T1000 (cell line): Measurements from ENCODE around the gene SLC20A1.
A peak's percentile ranks its signal among the peaks of the same experiment; 100 is the strongest.
"Not testable (repeated sequence)": the region's sequence is repeated elsewhere in the genome, so short reads cannot be mapped to it uniquely, and the experiment has no call there.

Experiments used
- DNase-seq: peaks from one replicate; lab custom pipeline; 2025; ENCODE audit warnings: mixed read lengths; lab: John Stamatoyannopoulos, UW

Gene SLC20A1

GRCh38 chr2:112683550-112684414 lies 38.0 kb downstream of the SLC20A1 start:
- no peak for DNase-seq

DNA sequence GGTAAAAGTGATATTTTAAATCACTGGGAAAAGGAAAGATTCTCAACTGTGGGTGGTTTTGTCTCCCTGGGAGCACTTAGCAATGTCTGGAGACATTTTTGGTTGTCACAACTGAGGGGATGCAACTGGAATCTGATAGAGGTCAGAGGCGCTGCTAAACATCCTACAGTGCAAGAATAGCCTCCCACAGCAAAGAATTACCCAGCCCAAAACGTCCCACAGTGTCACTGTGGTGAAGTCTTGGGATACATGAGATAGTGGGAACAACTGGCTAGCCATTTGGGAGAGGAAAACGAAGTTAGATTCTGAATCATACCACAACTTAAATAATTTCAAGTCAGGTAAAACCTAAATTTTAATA lies 38.7 kb downstream of the SLC20A1 start:
- no peak for DNase-seq

DNA sequence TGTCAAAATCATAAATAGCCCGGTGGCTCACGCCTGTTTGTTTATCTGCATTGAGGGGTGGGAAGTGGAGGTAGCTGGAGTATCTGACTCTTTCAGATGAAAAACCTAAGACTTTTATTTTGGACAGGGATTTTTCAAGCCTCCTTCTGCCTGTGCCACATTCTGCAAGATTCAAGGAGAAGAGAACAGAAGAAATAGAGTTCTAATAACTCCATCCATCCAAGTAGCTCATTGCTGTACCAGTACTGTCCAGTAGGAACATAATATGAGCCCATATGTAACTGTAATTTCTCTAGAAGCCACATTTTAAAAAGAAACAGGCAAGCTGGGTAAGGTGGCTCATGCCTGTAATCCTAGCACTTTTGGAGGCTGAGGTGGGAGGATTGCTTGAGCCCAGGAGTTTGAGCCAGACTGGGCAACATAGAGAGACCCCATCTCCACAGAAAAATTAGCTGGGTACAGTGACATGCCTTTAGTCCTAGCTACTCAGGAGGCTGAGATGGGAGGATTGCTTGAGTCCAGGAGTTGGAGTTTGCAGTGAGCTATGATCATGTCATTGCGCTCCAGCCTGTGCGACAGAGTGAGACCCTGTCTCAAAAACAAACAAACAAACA lies 39.6 kb downstream of the SLC20A1 start:
- no peak for DNase-seq

GRCh38 chr2:112686348-112687217 lies 40.8 kb downstream of the SLC20A1 start:
- no peak for DNase-seq

- DNase-seq: no peak
Measured at GRCh38 chr2:112687522-112687921, 41.8 kb downstream of the SLC20A1 start.

- no peak for DNase-seq
Measured at GRCh38 chr2:112688086-112688880, 42.5 kb downstream of the SLC20A1 start.

DNA sequence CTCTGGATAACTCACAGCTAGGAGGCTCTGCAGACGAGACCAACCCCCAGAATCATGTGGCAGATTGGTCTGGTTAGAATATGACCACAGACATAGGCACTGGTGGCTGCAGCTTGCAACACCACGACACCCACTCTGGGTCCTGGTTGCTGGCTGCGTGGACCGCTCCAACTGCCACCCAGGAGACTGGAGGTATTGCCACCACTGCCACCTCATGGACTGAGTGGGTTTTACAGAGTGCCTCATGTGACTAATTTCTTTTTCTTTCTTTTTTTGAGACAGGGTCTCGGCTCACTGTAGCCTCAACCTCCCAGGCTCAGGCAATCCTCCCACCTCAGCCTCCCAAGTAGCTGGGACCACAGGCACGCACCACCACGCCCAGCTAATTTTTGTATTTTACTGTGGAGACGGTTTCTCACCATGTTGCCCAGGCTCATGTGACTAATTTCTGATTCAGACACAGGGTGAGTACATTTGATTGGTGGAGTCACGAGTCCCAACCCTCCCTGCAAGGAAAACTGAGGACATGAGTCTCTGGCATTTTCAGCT lies 45.2 kb downstream of the SLC20A1 start:
- no peak for DNase-seq

DNA sequence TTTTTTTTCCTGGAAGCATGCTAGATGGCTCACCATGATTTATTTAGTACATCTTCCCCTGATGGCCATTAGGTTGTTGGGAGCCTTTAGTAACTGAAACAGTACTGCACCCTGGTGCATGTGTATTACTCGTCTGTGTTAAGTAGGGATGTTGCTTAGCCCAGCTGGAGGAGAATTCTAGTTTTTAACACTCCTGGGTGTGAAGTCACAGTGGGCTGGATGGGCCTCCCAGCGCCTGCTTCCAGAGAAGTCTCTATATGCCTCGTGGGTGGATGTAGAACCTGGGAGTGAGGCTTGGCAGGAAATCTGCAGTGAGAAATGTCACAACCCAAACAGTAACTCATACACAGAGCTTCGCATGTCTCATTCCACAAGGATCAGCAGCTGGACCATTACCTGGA lies 46.1 kb downstream of the SLC20A1 start:
- DNase-seq: no peak

- peak; percentile 61 for DNase-seq
Measured at GRCh38 chr2:112692495-112692911, 46.8 kb downstream of the SLC20A1 start.

GRCh38 chr2:112692918-112693317 lies 47.2 kb downstream of the SLC20A1 start:
- DNase-seq: no peak

- no peak for DNase-seq
Measured at GRCh38 chr2:112693596-112693995, 47.9 kb downstream of the SLC20A1 start.

DNA sequence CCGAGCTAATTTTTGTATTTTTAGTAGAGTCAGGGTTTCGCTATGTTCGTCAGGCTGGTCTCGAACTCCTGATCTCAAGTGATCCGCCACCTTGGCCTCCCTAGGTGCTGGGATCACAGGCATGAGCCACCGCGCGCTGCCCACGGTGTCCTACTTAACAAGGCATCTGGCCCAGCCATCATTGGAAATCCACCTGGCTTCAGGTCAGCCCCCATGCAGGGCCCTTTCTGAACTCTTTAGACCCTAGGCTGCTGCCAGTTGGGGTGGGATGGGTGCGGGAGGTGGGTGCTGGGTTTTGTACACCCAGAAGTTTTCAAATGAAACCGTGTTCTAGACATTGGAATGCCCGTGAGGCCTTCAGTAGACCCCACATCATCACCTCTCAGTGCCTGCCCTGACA lies 48.4 kb downstream of the SLC20A1 start:
- DNase-seq: no peak

- no peak for DNase-seq
Measured at GRCh38 chr2:112698834-112699515, 53.2 kb downstream of the SLC20A1 start.

- no peak for DNase-seq
Measured at GRCh38 chr2:112699984-112700667, 54.4 kb downstream of the SLC20A1 start.

GRCh38 chr2:112701052-112701451 lies 55.3 kb downstream of the SLC20A1 start:
- DNase-seq: no peak

DNA sequence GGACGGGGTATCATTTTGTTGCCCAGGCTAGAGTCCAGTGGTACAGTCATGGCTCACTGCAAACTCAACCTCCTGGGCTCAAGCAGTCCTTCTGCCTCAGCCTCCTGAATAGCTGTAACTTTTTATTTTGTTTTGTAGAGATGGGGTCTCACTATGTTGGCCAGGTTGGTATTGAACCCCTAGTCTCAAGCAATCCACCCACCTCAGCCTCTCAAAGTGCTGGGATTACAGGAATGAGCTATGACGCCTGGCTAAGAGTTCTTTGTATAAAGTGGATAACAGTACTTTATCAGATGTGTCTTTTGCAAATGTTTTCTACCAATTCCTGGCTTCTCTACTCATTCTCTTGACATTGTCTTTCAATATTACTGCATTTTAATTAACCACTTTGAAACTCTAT lies 57.9 kb downstream of the SLC20A1 start:
- DNase-seq: no peak

DNA sequence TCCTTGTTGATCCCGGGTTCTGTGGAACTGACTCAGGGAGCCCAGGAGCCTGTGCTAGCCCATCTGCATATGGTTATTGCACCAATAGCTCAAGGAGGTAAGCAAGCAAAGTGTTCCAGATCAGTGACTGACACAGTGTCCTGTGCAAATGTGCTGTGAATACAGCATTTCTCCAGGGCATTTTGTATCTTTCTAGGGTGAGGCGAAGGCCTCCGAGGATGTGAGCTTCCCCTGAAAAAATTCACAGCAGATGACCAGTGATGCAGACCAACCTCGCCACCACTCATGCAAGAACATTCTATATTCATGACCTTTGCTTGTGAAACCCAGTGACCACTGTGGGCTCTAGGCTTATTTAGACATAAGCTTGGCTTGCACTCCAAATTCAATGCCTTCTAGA lies 59.8 kb downstream of the SLC20A1 start:
- no peak for DNase-seq

DNA sequence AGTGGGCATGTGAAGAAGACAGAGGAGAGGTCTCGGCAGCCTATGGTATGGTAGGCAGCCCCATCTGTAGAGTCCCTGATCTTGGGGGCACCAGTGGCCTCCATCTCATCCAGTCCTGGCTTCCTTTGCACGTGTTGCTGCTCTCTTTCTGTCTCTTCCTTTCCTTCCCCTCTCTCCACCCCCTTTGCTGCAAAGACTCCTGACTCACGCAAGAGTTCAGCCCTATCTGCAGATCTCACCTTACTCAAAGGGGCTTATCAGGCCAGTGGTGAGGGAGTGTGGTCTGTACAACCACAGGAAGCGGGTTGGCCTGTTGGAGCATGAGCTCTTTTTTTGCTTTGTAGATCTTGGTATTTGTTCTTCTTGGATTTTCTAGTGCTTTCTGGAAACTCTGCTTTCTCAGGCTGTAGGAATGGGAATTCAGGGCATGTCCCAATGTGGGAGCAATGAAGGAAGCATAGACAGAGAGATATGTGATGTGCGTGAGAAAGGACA lies 60.5 kb downstream of the SLC20A1 start:
- DNase-seq: no peak

GRCh38 chr2:112706947-112707346 lies 61.2 kb downstream of the SLC20A1 start:
- not testable (repeated sequence) for DNase-seq

GRCh38 chr2:112708968-112709367 lies 63.2 kb downstream of the SLC20A1 start:
- DNase-seq: no peak
